GM23248 (cell line): ENCODE measurements around the gene BTBD17. TPM values are rescaled to one million over a fixed set of nuclear protein-coding genes. Genes with fewer than 3 reads are reported as not detected.

Experiments
- DNase-seq: peaks from one replicate; pipeline ENCODE4 v3.0.0-alpha.2; 2015
- H2AFZ ChIP-seq: fragments of 200-600 bp; sonication (generic); 2 replicates; pipeline ENCODE4 v1.6.1; 2016; ENCODE audit warnings: antibody characterized with exemption
- H3F3A ChIP-seq: fragments of 200-600 bp; sonication (generic); 2 replicates; pipeline ENCODE4 v1.6.1; 2016; ENCODE audit warnings: mild to moderate bottlenecking, antibody characterized with exemption, mixed run types; ENCODE audit not compliant: insufficient read depth
- H3K27ac ChIP-seq: fragments of 200-600 bp; sonication (generic); 2 replicates; pipeline ENCODE4 v1.5.1; 2016; ENCODE audit warnings: mild to moderate bottlenecking
- H3K27me3 ChIP-seq: fragments of 200-600 bp; sonication (generic); replicated peaks from 2 replicates; pipeline ENCODE4 v1.6.1; 2016; ENCODE audit warnings: mild to moderate bottlenecking; ENCODE audit not compliant: insufficient read depth
- H3K36me3 ChIP-seq: fragments of 200-600 bp; sonication (generic); 2 replicates; pipeline ENCODE4 v1.6.1; 2016; ENCODE audit warnings: low read depth, mild to moderate bottlenecking
- H3K4me1 ChIP-seq: fragments of 200-600 bp; sonication (generic); 2 replicates; pipeline ENCODE4 v1.6.1; 2016; ENCODE audit warnings: mild to moderate bottlenecking; ENCODE audit not compliant: insufficient read depth
- H3K4me2 ChIP-seq: fragments of 200-600 bp; sonication (generic); one replicate; pipeline ENCODE4 v1.6.1; 2016; ENCODE audit warnings: mild to moderate bottlenecking; ENCODE audit not compliant: unreplicated experiment
- H3K4me3 ChIP-seq: fragments of 200-600 bp; sonication (generic); 2 replicates; pipeline ENCODE4 v1.5.1; 2016; ENCODE audit warnings: mild to moderate bottlenecking
- H3K79me2 ChIP-seq: fragments of 200-600 bp; sonication (generic); 2 replicates; pipeline ENCODE4 v1.6.1; 2016; ENCODE audit warnings: mild to moderate bottlenecking; ENCODE audit not compliant: insufficient read depth
- H3K9ac ChIP-seq: fragments of 200-600 bp; sonication (generic); 2 replicates; pipeline ENCODE4 v1.6.1; 2016; ENCODE audit warnings: mild to moderate bottlenecking
- H3K9me2 ChIP-seq: fragments of 200-600 bp; sonication (generic); 2 replicates; pipeline ENCODE4 v1.6.1; 2016; ENCODE audit warnings: mixed run types, mild to moderate bottlenecking, moderate library complexity; ENCODE audit not compliant: insufficient read depth
- H3K9me3 ChIP-seq: fragments of 200-600 bp; sonication (generic); one replicate; pipeline ENCODE4 v1.6.1; 2017; ENCODE audit warnings: low read depth
- H4K20me1 ChIP-seq: fragments of 200-600 bp; sonication (generic); 2 replicates; pipeline ENCODE4 v1.6.0; 2016; ENCODE audit not compliant: insufficient read depth
- EZH2 ChIP-seq: fragments of 200-600 bp; sonication (generic); IDR thresholded peaks from 2 replicates; pipeline ENCODE4 v1.6.1; 2018; ENCODE audit warnings: antibody characterized with exemption, mild to moderate bottlenecking; ENCODE audit not compliant: insufficient read depth, poor library complexity, severe bottlenecking
- EZH2phosphoT487 ChIP-seq: fragments of 200-600 bp; sonication (generic); IDR thresholded peaks from 2 replicates; pipeline ENCODE4 v1.6.1; 2018; ENCODE audit warnings: antibody characterized with exemption, moderate library complexity, mild to moderate bottlenecking, low read depth; ENCODE audit not compliant: insufficient read depth
- WGBS, 2 experiments: methylation state at CpG; one replicate each; pipeline ENCODE4 v1.1.6; 2015 to 2017; ENCODE audit warnings: low lambda C conversion rate in 2 of 2, low coverage in 1 of 2; ENCODE audit errors: missing lambda C conversion rate in 2 of 2; 5-methylcytosine and 5-hydroxymethylcytosine counted together
- in situ Hi-C: fragments of 300-500 bp; cut with MboI; formaldehyde crosslinking; loops from 2 replicates; pipeline ENCODE4 v1.15.0; 2020
- polyA plus RNA-seq: library from polyadenylated mRNA; unstranded; fragments of >200 nt; fragmentation: Nextera tagmentation; extraction: Ambion mirVana; gene quantifications from 2 replicates; pipeline ENCODE4 v1.2.1, GENCODE V29; 2016
- total RNA-seq: library from RNA; depleted of rRNA; stranded (reverse); fragments of >200 nt; shearing (Covaris generic); gene quantifications from 2 replicates; pipeline ENCODE4 v1.2.3, GENCODE V29; 2014

The BTBD17 gene
- total and polyA plus RNA-seq, 2 experiments from 2014 or later = 0.10 TPM; not detected in 1

DNA sequence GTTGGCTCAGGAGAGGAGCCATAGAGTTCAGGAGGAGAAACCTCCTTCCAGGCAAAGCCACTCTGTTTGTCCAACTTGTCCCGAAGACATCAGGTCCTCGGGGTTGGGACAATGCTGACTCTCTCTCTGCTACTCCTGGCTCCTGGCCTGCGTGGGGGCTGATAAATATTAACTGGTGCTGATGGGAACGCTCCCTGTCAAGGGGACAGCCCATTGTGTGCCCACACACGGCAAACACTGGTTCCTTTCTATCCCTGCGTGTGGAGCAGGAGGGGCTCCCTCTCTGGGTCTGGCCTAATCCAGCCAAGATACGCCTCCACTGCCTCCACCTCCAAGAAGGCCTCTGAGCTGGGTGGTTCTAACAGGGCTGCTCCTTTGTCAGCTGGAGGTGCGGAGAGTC is 31.2 kb downstream of the BTBD17 start:
- no peak overlapping the region for H3K9ac ChIP-seq
- H3K27ac ChIP-seq = no peak overlapping the region
- no peaks in the 10 kb centered on the region for H3K79me2 ChIP-seq
- H4K20me1 ChIP-seq = no peaks in the 10 kb centered on the region
- no peaks in the 10 kb centered on the region for H3K9me3 ChIP-seq
- H3F3A ChIP-seq = no peaks in the 10 kb centered on the region
- no peak overlapping the region for H3K4me2 ChIP-seq
- H2AFZ ChIP-seq = no peak overlapping the region
- WGBS, 2 experiments = 43 to 52% methylated on average over 8 of the region's 8 CpGs
- peaks cover 14% of the 10 kb centered on the region for H3K27me3 ChIP-seq
- no peaks in the 10 kb centered on the region for H3K4me1 ChIP-seq
- no peaks in the 10 kb centered on the region for H3K36me3 ChIP-seq
- no peak for DNase-seq
- in situ Hi-C loops = no loop called here
- TF ChIP-seq EZH2phosphoT487 (no peak), EZH2 (no peak)
- H3K4me3 ChIP-seq = no peak overlapping the region
- H3K9me2 ChIP-seq = no peaks in the 10 kb centered on the region

DNA sequence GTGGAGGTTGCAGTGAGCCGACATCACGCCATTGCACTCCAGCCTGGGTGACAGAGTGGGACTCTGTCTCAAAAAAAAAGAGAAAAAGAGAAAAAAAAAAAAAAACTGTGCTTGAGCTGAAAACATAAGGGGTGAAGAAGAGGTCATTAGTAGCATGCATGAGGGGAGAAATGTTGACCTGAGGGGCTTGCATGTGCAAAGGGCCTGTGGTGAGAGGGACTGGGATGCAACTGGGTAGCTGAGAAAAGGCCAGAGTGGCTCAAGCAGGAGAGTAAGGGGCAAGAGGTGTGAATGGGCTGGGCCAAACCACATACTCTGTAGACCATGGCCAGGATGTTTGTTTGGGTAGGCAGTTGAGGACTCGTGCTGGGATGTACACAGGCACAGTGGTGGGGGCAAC is 32.3 kb downstream of the BTBD17 start:
- Histone ChIP-seq H3K4me1 (no peaks in the 10 kb centered on the region), H3K4me2 (no peak overlapping the region), H3K27me3 (peaks cover 25% of the 10 kb centered on the region), H2AFZ (no peak overlapping the region), H3K4me3 (no peak overlapping the region), H3K9me2 (no peaks in the 10 kb centered on the region), H3F3A (no peaks in the 10 kb centered on the region), H3K9ac (no peak overlapping the region), H3K27ac (no peak overlapping the region), H3K9me3 (no peaks in the 10 kb centered on the region), H3K36me3 (no peaks in the 10 kb centered on the region), H4K20me1 (no peaks in the 10 kb centered on the region), H3K79me2 (no peaks in the 10 kb centered on the region)
- DNase-seq = no peak
- TF ChIP-seq EZH2phosphoT487 (no peak), EZH2 (no peak)
- in situ Hi-C loops = no loop called here
- 63 to 68% methylated on average over 3 of the region's 3 CpGs for WGBS, 2 experiments

DNA sequence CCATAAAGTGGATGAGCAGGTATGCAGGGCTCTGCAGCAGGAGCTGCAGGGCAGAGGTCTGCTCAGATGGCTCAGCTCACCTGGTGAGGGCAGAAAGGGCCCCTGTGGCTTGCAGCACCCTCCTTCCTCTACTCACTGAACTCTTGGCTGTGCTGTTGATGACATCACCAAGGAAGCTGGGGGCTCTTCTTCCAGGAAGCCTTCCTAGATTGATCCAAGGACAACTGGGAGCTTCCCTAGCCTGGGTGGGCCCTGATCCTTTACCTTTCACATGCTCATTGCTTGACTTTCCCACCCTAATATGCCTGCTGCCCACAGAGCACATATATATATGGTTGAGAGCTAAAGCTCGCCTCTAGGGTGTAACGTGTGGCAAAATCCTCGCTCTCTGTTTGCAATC is 33.2 kb downstream of the BTBD17 start:
- Histone ChIP-seq H3K9ac (no peak overlapping the region), H3K9me2 (no peaks in the 10 kb centered on the region), H3K27me3 (peaks cover 25% of the 10 kb centered on the region), H3K4me1 (no peaks in the 10 kb centered on the region), H3K27ac (no peak overlapping the region), H3K4me3 (no peak overlapping the region), H3K79me2 (no peaks in the 10 kb centered on the region), H3K36me3 (no peaks in the 10 kb centered on the region), H2AFZ (no peak overlapping the region), H3K4me2 (no peak overlapping the region), H3K9me3 (no peaks in the 10 kb centered on the region), H4K20me1 (no peaks in the 10 kb centered on the region), H3F3A (no peaks in the 10 kb centered on the region)
- TF ChIP-seq EZH2phosphoT487 (no peak), EZH2 (no peak)
- 80 to 84% methylated on average over 3 of the region's 3 CpGs for WGBS, 2 experiments
- DNase-seq = no peak
- in situ Hi-C loops = no loop called here

- Histone ChIP-seq H3K9ac (no peak overlapping the region), H3K27me3 (peaks cover 23% of the 10 kb centered on the region), H3K4me2 (peak overlapping the region; percentile 28), H4K20me1 (no peaks in the 10 kb centered on the region), H3K79me2 (no peaks in the 10 kb centered on the region), H3K36me3 (no peaks in the 10 kb centered on the region), H3K27ac (no peak overlapping the region), H3K4me3 (no peak overlapping the region), H2AFZ (no peak overlapping the region), H3K4me1 (no peaks in the 10 kb centered on the region), H3F3A (no peaks in the 10 kb centered on the region), H3K9me3 (no peaks in the 10 kb centered on the region), H3K9me2 (no peaks in the 10 kb centered on the region)
- in situ Hi-C loops = no loop called here
- 31% methylated on average over 10 of the region's 10 CpGs for WGBS, 2 experiments
- TF ChIP-seq EZH2phosphoT487 (no peak), EZH2 (no peak)
- DNase-seq = no peak
Measured at GRCh38 chr17:74326506-74326905, 35.2 kb downstream of the BTBD17 start.
